ENCODE data around the gene TPH2. TPM values are rescaled to one million over a fixed set of nuclear protein-coding genes. Genes with fewer than 3 reads are reported as not detected.

TPH2 gene
- total RNA-seq, 1 experiment from 2014 or later, result not detected

GRCh38 chr12:72031066-72031465 is 92.4 kb downstream of the TPH2 start:
- no peak for DNase-seq
- H3K4me3 ChIP-seq (ENCODE audit: insufficient read depth, low read depth, low read length), result no peak overlapping the region
- no peaks in the 10 kb centered on the region for H3K27me3 ChIP-seq (ENCODE audit: control insufficient read depth, insufficient read depth, low read length)
- H3K36me3 ChIP-seq (replicated peaks; ENCODE audit: control insufficient read depth, insufficient read depth, low read length), result no peaks in the 10 kb centered on the region

- Histone ChIP-seq H3K4me3 (ENCODE audit: insufficient read depth, low read depth, low read length) (no peak overlapping the region), H3K36me3 (replicated peaks; ENCODE audit: control insufficient read depth, insufficient read depth, low read length) (no peaks in the 10 kb centered on the region), H3K27me3 (ENCODE audit: control insufficient read depth, insufficient read depth, low read length) (no peaks in the 10 kb centered on the region)
- DNase-seq, result no peak
These were observed 95.3 kb downstream of the TPH2 start for GRCh38 chr12:72033991-72034390.

GRCh38 chr12:72035625-72036024 is 97.0 kb downstream of the TPH2 start:
- no peak overlapping the region for H3K4me3 ChIP-seq (ENCODE audit: insufficient read depth, low read depth, low read length)
- H3K36me3 ChIP-seq (replicated peaks; ENCODE audit: control insufficient read depth, insufficient read depth, low read length), result no peaks in the 10 kb centered on the region
- DNase-seq, result peak; percentile 6
- H3K27me3 ChIP-seq (ENCODE audit: control insufficient read depth, insufficient read depth, low read length), result no peaks in the 10 kb centered on the region

- H3K36me3 ChIP-seq (replicated peaks; ENCODE audit: control insufficient read depth, insufficient read depth, low read length), result no peaks in the 10 kb centered on the region
- H3K4me3 ChIP-seq (ENCODE audit: insufficient read depth, low read depth, low read length), result no peak overlapping the region
- DNase-seq, result no peak
- no peaks in the 10 kb centered on the region for H3K27me3 ChIP-seq (ENCODE audit: control insufficient read depth, insufficient read depth, low read length)
These were observed 97.7 kb downstream of the TPH2 start for GRCh38 chr12:72036393-72036792.

- Histone ChIP-seq H3K36me3 (replicated peaks; ENCODE audit: control insufficient read depth, insufficient read depth, low read length) (no peaks in the 10 kb centered on the region), H3K4me3 (ENCODE audit: insufficient read depth, low read depth, low read length) (no peak overlapping the region), H3K27me3 (ENCODE audit: control insufficient read depth, insufficient read depth, low read length) (no peaks in the 10 kb centered on the region)
- peak; percentile 3 for DNase-seq
These were observed 98.6 kb downstream of the TPH2 start for GRCh38 chr12:72037006-72037795.

- DNase-seq, result no peak
- no peaks in the 10 kb centered on the region for H3K27me3 ChIP-seq (ENCODE audit: control insufficient read depth, insufficient read depth, low read length)
- H3K36me3 ChIP-seq (replicated peaks; ENCODE audit: control insufficient read depth, insufficient read depth, low read length), result no peaks in the 10 kb centered on the region
- no peak overlapping the region for H3K4me3 ChIP-seq (ENCODE audit: insufficient read depth, low read depth, low read length)
These were observed 103.2 kb downstream of the TPH2 start for GRCh38 chr12:72041811-72042210.

GRCh38 chr12:72053604-72054003 is 115.0 kb downstream of the TPH2 start:
- no peak overlapping the region for H3K4me3 ChIP-seq (ENCODE audit: insufficient read depth, low read depth, low read length)
- H3K36me3 ChIP-seq (replicated peaks; ENCODE audit: control insufficient read depth, insufficient read depth, low read length), result no peaks in the 10 kb centered on the region
- no peak for DNase-seq
- no peaks in the 10 kb centered on the region for H3K27me3 ChIP-seq (ENCODE audit: control insufficient read depth, insufficient read depth, low read length)

GRCh38 chr12:72054511-72054910 is 115.9 kb downstream of the TPH2 start:
- H3K36me3 ChIP-seq (replicated peaks; ENCODE audit: control insufficient read depth, insufficient read depth, low read length), result no peaks in the 10 kb centered on the region
- H3K27me3 ChIP-seq (ENCODE audit: control insufficient read depth, insufficient read depth, low read length), result no peaks in the 10 kb centered on the region
- no peak overlapping the region for H3K4me3 ChIP-seq (ENCODE audit: insufficient read depth, low read depth, low read length)
- no peak for DNase-seq

GRCh38 chr12:72057330-72057914 is 118.8 kb downstream of the TPH2 start:
- Histone ChIP-seq H3K36me3 (replicated peaks; ENCODE audit: control insufficient read depth, insufficient read depth, low read length) (no peaks in the 10 kb centered on the region), H3K27me3 (ENCODE audit: control insufficient read depth, insufficient read depth, low read length) (no peaks in the 10 kb centered on the region), H3K4me3 (ENCODE audit: insufficient read depth, low read depth, low read length) (no peak overlapping the region)
- DNase-seq, result no peak

GRCh38 chr12:72063073-72063472 is 124.4 kb downstream of the TPH2 start:
- DNase-seq, result peak; percentile 4
- no peak overlapping the region for H3K4me3 ChIP-seq (ENCODE audit: insufficient read depth, low read depth, low read length)
- H3K36me3 ChIP-seq (replicated peaks; ENCODE audit: control insufficient read depth, insufficient read depth, low read length), result no peaks in the 10 kb centered on the region
- H3K27me3 ChIP-seq (ENCODE audit: control insufficient read depth, insufficient read depth, low read length), result no peaks in the 10 kb centered on the region

GRCh38 chr12:72071030-72071429 is 132.4 kb downstream of the TPH2 start:
- H3K27me3 ChIP-seq (ENCODE audit: control insufficient read depth, insufficient read depth, low read length), result no peaks in the 10 kb centered on the region
- DNase-seq, result no peak
- H3K4me3 ChIP-seq (ENCODE audit: insufficient read depth, low read depth, low read length), result no peak overlapping the region
- H3K36me3 ChIP-seq (replicated peaks; ENCODE audit: control insufficient read depth, insufficient read depth, low read length), result no peaks in the 10 kb centered on the region; the same call in 1 of the 2 replicates

- H3K27me3 ChIP-seq (ENCODE audit: control insufficient read depth, insufficient read depth, low read length), result no peaks in the 10 kb centered on the region
- H3K36me3 ChIP-seq (replicated peaks; ENCODE audit: control insufficient read depth, insufficient read depth, low read length), result no peaks in the 10 kb centered on the region; the same call in 1 of the 2 replicates
- no peak overlapping the region for H3K4me3 ChIP-seq (ENCODE audit: insufficient read depth, low read depth, low read length)
- DNase-seq, result no peak
These were observed 134.1 kb downstream of the TPH2 start for GRCh38 chr12:72072592-72073212.

- Histone ChIP-seq H3K4me3 (ENCODE audit: insufficient read depth, low read depth, low read length) (no peak overlapping the region), H3K36me3 (replicated peaks; ENCODE audit: control insufficient read depth, insufficient read depth, low read length) (no peaks in the 10 kb centered on the region; the same call in 1 of the 2 replicates), H3K27me3 (ENCODE audit: control insufficient read depth, insufficient read depth, low read length) (no peaks in the 10 kb centered on the region)
- DNase-seq, result no peak
These were observed 135.4 kb downstream of the TPH2 start for GRCh38 chr12:72074065-72074464.

- H3K27me3 ChIP-seq (ENCODE audit: control insufficient read depth, insufficient read depth, low read length), result no peaks in the 10 kb centered on the region
- H3K36me3 ChIP-seq (replicated peaks; ENCODE audit: control insufficient read depth, insufficient read depth, low read length), result no peaks in the 10 kb centered on the region; the same call in 1 of the 2 replicates
- DNase-seq, result peak; percentile 2
- H3K4me3 ChIP-seq (ENCODE audit: insufficient read depth, low read depth, low read length), result no peak overlapping the region
These were observed 136.3 kb downstream of the TPH2 start for GRCh38 chr12:72074956-72075355.

- no peaks in the 10 kb centered on the region; the same call in 1 of the 2 replicates for H3K36me3 ChIP-seq (replicated peaks; ENCODE audit: control insufficient read depth, insufficient read depth, low read length)
- H3K4me3 ChIP-seq (ENCODE audit: insufficient read depth, low read depth, low read length), result no peak overlapping the region
- DNase-seq, result no peak
- H3K27me3 ChIP-seq (ENCODE audit: control insufficient read depth, insufficient read depth, low read length), result no peaks in the 10 kb centered on the region
These were observed 136.8 kb downstream of the TPH2 start for GRCh38 chr12:72075401-72075800.

All from H7 (cell line).